H9 (cell line): ENCODE results near the gene MRPL53. TPM values are rescaled to one million over a fixed set of nuclear protein-coding genes. Genes with fewer than 3 reads are reported as not detected.

Experiments used
- DNase-seq: peaks from one replicate; pipeline ENCODE4 v3.0.0-alpha.2; 2017
- H2AFZ ChIP-seq: one replicate; pipeline ENCODE4 v1.6.1; 2013; ENCODE audit warnings: mild to moderate bottlenecking, low read length, control low read depth, moderate library complexity
- H2AK5ac ChIP-seq: 2 replicates; pipeline ENCODE4 v1.6.1; 2013; ENCODE audit warnings: low read length, control low read depth, mixed read lengths; ENCODE audit not compliant: insufficient read length
- H2BK120ac ChIP-seq: one replicate; pipeline ENCODE4 v1.6.1; 2013; ENCODE audit warnings: low read depth, mild to moderate bottlenecking, low read length, control low read depth, inconsistent platforms; ENCODE audit not compliant: poor library complexity, severe bottlenecking
- H2BK12ac ChIP-seq: 2 replicates; pipeline ENCODE4 v1.6.1; 2013; ENCODE audit warnings: low read length, control low read depth, mixed read lengths, low read depth; ENCODE audit not compliant: insufficient read length
- H2BK15ac ChIP-seq: 2 replicates; pipeline ENCODE4 v1.6.1; 2013; ENCODE audit warnings: low read depth, low read length, control low read depth
- H2BK20ac ChIP-seq: one replicate; pipeline ENCODE4 v1.6.1; 2013; ENCODE audit warnings: low read depth, mild to moderate bottlenecking, low read length, control low read depth, inconsistent platforms; ENCODE audit not compliant: poor library complexity, severe bottlenecking
- H2BK5ac ChIP-seq: 2 replicates; pipeline ENCODE4 v1.6.1; 2013; ENCODE audit warnings: low read length, control low read depth, mixed read lengths; ENCODE audit not compliant: insufficient read length
- H3K14ac ChIP-seq: 2 replicates; pipeline ENCODE4 v1.6.1; 2013; ENCODE audit warnings: low read length, control low read depth; ENCODE audit not compliant: insufficient read depth
- H3K18ac ChIP-seq: 2 replicates; pipeline ENCODE4 v1.6.1; 2013; ENCODE audit warnings: low read depth, mild to moderate bottlenecking, mixed read lengths, low read length, control low read depth; ENCODE audit not compliant: insufficient read length
- H3K23ac ChIP-seq: 2 replicates; pipeline ENCODE4 v1.6.1; 2013; ENCODE audit warnings: low read length, control low read depth, mixed read lengths, low read depth; ENCODE audit not compliant: insufficient read length
- H3K23me2 ChIP-seq: 2 replicates; pipeline ENCODE4 v1.6.1; 2013; ENCODE audit warnings: low read depth, mild to moderate bottlenecking, mixed read lengths, low read length, control low read depth; ENCODE audit not compliant: insufficient read length, poor library complexity, severe bottlenecking
- H3K27ac ChIP-seq: 2 replicates; pipeline ENCODE4 v1.5.1; 2013; ENCODE audit warnings: low read length, control low read depth, mixed read lengths, low read depth; ENCODE audit not compliant: insufficient read length
- H3K27me3 ChIP-seq: 2 replicates; pipeline ENCODE4 v1.6.1; 2013; ENCODE audit warnings: low read length, control low read depth, inconsistent platforms; ENCODE audit not compliant: insufficient read depth
- H3K4ac ChIP-seq: 2 replicates; pipeline ENCODE4 v1.6.1; 2013; ENCODE audit warnings: low read depth, mild to moderate bottlenecking, control low read depth, inconsistent platforms, low read length, moderate library complexity
- H3K4me1 ChIP-seq: 2 replicates; pipeline ENCODE4 v1.6.1; 2013; ENCODE audit warnings: low read length, control low read depth, inconsistent platforms; ENCODE audit not compliant: insufficient read depth
- H3K4me2 ChIP-seq: 2 replicates; pipeline ENCODE4 v1.6.1; 2013; ENCODE audit warnings: low read length, control low read depth, mixed read lengths; ENCODE audit not compliant: insufficient read length, insufficient read depth
- H3K56ac ChIP-seq: 2 replicates; pipeline ENCODE4 v1.6.1; 2013; ENCODE audit warnings: low read depth, mild to moderate bottlenecking, mixed read lengths, low read length, control low read depth; ENCODE audit not compliant: insufficient read length
- H3K79me1 ChIP-seq: 2 replicates; pipeline ENCODE4 v1.6.1; 2013; ENCODE audit warnings: low read depth, mild to moderate bottlenecking, moderate library complexity, low read length, control low read depth, inconsistent platforms; ENCODE audit not compliant: insufficient read depth, poor library complexity, severe bottlenecking
- H3K79me2 ChIP-seq: 2 replicates; pipeline ENCODE4 v1.6.1; 2013; ENCODE audit warnings: low read length, control low read depth, inconsistent platforms; ENCODE audit not compliant: insufficient read depth
- H3K9ac ChIP-seq: 2 replicates; pipeline ENCODE4 v1.6.1; 2013; ENCODE audit warnings: low read length, control low read depth, mixed read lengths; ENCODE audit not compliant: insufficient read length; ENCODE audit errors: extremely low read depth
- H3K9me3 ChIP-seq: one replicate; pipeline ENCODE4 v1.6.1; 2013; ENCODE audit warnings: low read depth, low read length, inconsistent platforms; ENCODE audit not compliant: control insufficient read depth
- H3T11ph ChIP-seq: one replicate; pipeline ENCODE4 v1.6.1; 2013; ENCODE audit warnings: mild to moderate bottlenecking, low read length, control low read depth, inconsistent platforms
- H4K20me1 ChIP-seq: one replicate; pipeline ENCODE4 v1.6.1; 2013; ENCODE audit not compliant: control insufficient read depth, insufficient read length, insufficient read depth
- H4K5ac ChIP-seq: 2 replicates; pipeline ENCODE4 v1.6.1; 2013; ENCODE audit warnings: low read depth, mild to moderate bottlenecking, mixed read lengths, low read length, control low read depth; ENCODE audit not compliant: insufficient read length
- H4K8ac ChIP-seq: replicated peaks from 2 replicates; pipeline ENCODE4 v1.6.1; 2013; ENCODE audit warnings: low read length, control low read depth, mixed read lengths, low read depth; ENCODE audit not compliant: insufficient read length
- H4K91ac ChIP-seq: 2 replicates; pipeline ENCODE4 v1.6.1; 2013; ENCODE audit warnings: low read depth, mild to moderate bottlenecking, moderate library complexity, mixed read lengths, low read length, control low read depth; ENCODE audit not compliant: insufficient read length
- H3K27ac Mint-ChIP-seq, 3 experiments: 2 replicates in 2 of 3; 3 replicates in 1 of 3; pipeline ENCODE4 v1.8.0; 2020 to 2021; ENCODE audit warnings: mixed read lengths in 3 of 3, mild to moderate bottlenecking in 1 of 3, moderate library complexity in 1 of 3
- H3K27me3 Mint-ChIP-seq: 2 replicates; pipeline ENCODE4 v1.8.0; 2021; ENCODE audit warnings: low read depth, mild to moderate bottlenecking, moderate library complexity, mixed read lengths
- H3K36me3 Mint-ChIP-seq, 3 experiments: 2 replicates in 2 of 3; 3 replicates in 1 of 3; pipeline ENCODE4 v1.8.0; 2020 to 2021; ENCODE audit warnings: low read depth in 3 of 3, mixed read lengths in 3 of 3; ENCODE audit not compliant: insufficient read depth in 1 of 3
- H3K4me1 Mint-ChIP-seq, 2 experiments: 2 replicates each; pipeline ENCODE4 v1.8.0; 2020; ENCODE audit warnings: mixed read lengths in 2 of 2
- H3K4me3 Mint-ChIP-seq, 2 experiments: 2 replicates in 1 of 2; 3 replicates in 1 of 2; pipeline ENCODE4 v1.8.0; 2020 to 2021; ENCODE audit warnings: mild to moderate bottlenecking in 2 of 2, mixed read lengths in 2 of 2, moderate library complexity in 1 of 2
- H3K9me3 Mint-ChIP-seq, 2 experiments: 2 replicates in 1 of 2; 3 replicates in 1 of 2; pipeline ENCODE4 v1.8.0; 2020; ENCODE audit warnings: mild to moderate bottlenecking in 2 of 2, mixed read lengths in 2 of 2, moderate library complexity in 1 of 2
- WGBS: extraction: QIAGEN DNeasy Blood & Tissue Kit; methylation state at CpG from one replicate; pipeline ENCODE4 v1.1.7; 2013; ENCODE audit warnings: missing lambda C conversion rate, low lambda C conversion rate, mixed read lengths; ENCODE audit not compliant: insufficient read length; ENCODE audit errors: extremely low coverage; 5-methylcytosine and 5-hydroxymethylcytosine counted together
- total RNA-seq: library from RNA; stranded (reverse); gene quantifications from 2 replicates; pipeline ENCODE4 v1.2.1, GENCODE V29; 2021
- TF ChIP-seq, protein P1 (sequence below): fragments of 200-600 bp; sonication (generic); conservative IDR thresholded peaks from 3 replicates; pipeline ENCODE4 v1.8.0; 2021; ENCODE audit warnings: antibody characterized with exemption, mild to moderate bottlenecking

MRPL53 gene
- total RNA-seq, 1 experiment from 2014 or later, result 59.5 TPM

GRCh38 chr2:74423231-74424095 lies 49.0 kb downstream of the MRPL53 start:
- H3K4me3 Mint-ChIP-seq, result peak overlapping the region; percentile 94 to 98; a peak in 3 of 5 replicates

More at GRCh38 chr2:74423231-74424095, 49.0 kb downstream of the MRPL53 start:
- H3K27ac ChIP-seq, result no peak overlapping the region
- no peaks in the 10 kb centered on the region for H3K79me2 ChIP-seq
- DNase-seq, result no peak
- H3K4ac ChIP-seq, result no peak overlapping the region
- H3K27me3 Mint-ChIP-seq, result peaks cover 25% of the 10 kb centered on the region
- H2BK5ac ChIP-seq, result no peak overlapping the region
- no peak overlapping the region for H3K14ac ChIP-seq
- no peaks in the 10 kb centered on the region for H3K27me3 ChIP-seq
- no peaks in the 10 kb centered on the region for H3K9me3 ChIP-seq
- no peak overlapping the region for H4K8ac ChIP-seq
- no peak overlapping the region for H3K18ac ChIP-seq
- no peak overlapping the region for H3T11ph ChIP-seq
- H4K5ac ChIP-seq, result no peak overlapping the region
- peaks cover 9% of the 10 kb centered on the region for H3K23me2 ChIP-seq
- WGBS, result no CpG with 5 or more reads among the region's 9 CpGs
- H3K56ac ChIP-seq, result no peak overlapping the region
- H4K91ac ChIP-seq, result no peak overlapping the region
- no peak overlapping the region for H3K23ac ChIP-seq
- H3K36me3 Mint-ChIP-seq, result peaks cover 17 to 46% (median 42%) of the 10 kb centered on the region in 3 experiments
- H2BK120ac ChIP-seq, result no peak overlapping the region
- no peaks in the 10 kb centered on the region for H3K79me1 ChIP-seq
- H2BK12ac ChIP-seq, result no peak overlapping the region
- no peak overlapping the region for H2AK5ac ChIP-seq
- H3K4me1 ChIP-seq, result no peaks in the 10 kb centered on the region
- no peaks in the 10 kb centered on the region; a peak in 1 of 5 replicates for H3K9me3 Mint-ChIP-seq
- no peak overlapping the region for H2BK15ac ChIP-seq
- no peak overlapping the region for H3K4me2 ChIP-seq
- no peak overlapping the region for H2BK20ac ChIP-seq
- no peaks in the 10 kb centered on the region for H4K20me1 ChIP-seq
- TF ChIP-seq, protein P1, sequence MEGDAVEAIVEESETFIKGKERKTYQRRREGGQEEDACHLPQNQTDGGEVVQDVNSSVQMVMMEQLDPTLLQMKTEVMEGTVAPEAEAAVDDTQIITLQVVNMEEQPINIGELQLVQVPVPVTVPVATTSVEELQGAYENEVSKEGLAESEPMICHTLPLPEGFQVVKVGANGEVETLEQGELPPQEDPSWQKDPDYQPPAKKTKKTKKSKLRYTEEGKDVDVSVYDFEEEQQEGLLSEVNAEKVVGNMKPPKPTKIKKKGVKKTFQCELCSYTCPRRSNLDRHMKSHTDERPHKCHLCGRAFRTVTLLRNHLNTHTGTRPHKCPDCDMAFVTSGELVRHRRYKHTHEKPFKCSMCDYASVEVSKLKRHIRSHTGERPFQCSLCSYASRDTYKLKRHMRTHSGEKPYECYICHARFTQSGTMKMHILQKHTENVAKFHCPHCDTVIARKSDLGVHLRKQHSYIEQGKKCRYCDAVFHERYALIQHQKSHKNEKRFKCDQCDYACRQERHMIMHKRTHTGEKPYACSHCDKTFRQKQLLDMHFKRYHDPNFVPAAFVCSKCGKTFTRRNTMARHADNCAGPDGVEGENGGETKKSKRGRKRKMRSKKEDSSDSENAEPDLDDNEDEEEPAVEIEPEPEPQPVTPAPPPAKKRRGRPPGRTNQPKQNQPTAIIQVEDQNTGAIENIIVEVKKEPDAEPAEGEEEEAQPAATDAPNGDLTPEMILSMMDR, result no peak
- no peak overlapping the region for H3K27ac Mint-ChIP-seq
- H3K4me1 Mint-ChIP-seq, result peaks cover 11 to 14% of the 10 kb centered on the region in 2 experiments
- H3K9ac ChIP-seq, result no peak overlapping the region
- no peak overlapping the region for H2AFZ ChIP-seq

Other genes starting within 250 kb of the MRPL53 start
- gene SLC4A5, start 129.3 kb downstream of the MRPL53 start, total RNA-seq, result 0.42 and 0.50 TPM in 2 replicates
- gene DCTN1, start 92.4 kb downstream of the MRPL53 start, total RNA-seq, result 136 and 141 TPM in 2 replicates
- gene C2orf81, start 51.1 kb downstream of the MRPL53 start, total RNA-seq, result 2.4 and 3.5 TPM in 2 replicates
- gene WDR54, start 51.0 kb downstream of the MRPL53 start, total RNA-seq, result 65.0 and 66.4 TPM in 2 replicates
- gene RTKN, start 30.7 kb downstream of the MRPL53 start, total RNA-seq, result 87.1 and 90.9 TPM in 2 replicates
- gene INO80B, start 17.6 kb downstream of the MRPL53 start, total RNA-seq, result 17.6 and 22.6 TPM in 2 replicates
- gene WBP1, start 14.2 kb downstream of the MRPL53 start, total RNA-seq, result 80.7 and 82.1 TPM in 2 replicates
- gene MOGS, start 7.3 kb downstream of the MRPL53 start, total RNA-seq, result 55.5 and 58.0 TPM in 2 replicates
- 21.5 and 21.6 TPM in 2 replicates for gene CCDC142, start 10.3 kb upstream of the MRPL53 start, total RNA-seq
- gene TTC31, start 10.4 kb upstream of the MRPL53 start, total RNA-seq, result 33.3 and 35.2 TPM in 2 replicates
- 1.1 TPM in 2 replicates for gene LBX2, start 26.9 kb upstream of the MRPL53 start, total RNA-seq
- 23.8 and 28.1 TPM in 2 replicates for gene PCGF1, start 35.0 kb upstream of the MRPL53 start, total RNA-seq
- gene TLX2, start 41.8 kb upstream of the MRPL53 start, total RNA-seq, result 0.20 and 0.26 TPM in 2 replicates
- 0.98 and 1.6 TPM in 2 replicates for gene DQX1, start 53.6 kb upstream of the MRPL53 start, total RNA-seq
- gene AUP1, start 57.0 kb upstream of the MRPL53 start, total RNA-seq, result 91.5 and 93.6 TPM in 2 replicates
- 24.1 and 24.9 TPM in 2 replicates for gene HTRA2, start 57.3 kb upstream of the MRPL53 start, total RNA-seq
- gene LOXL3, start 81.3 kb upstream of the MRPL53 start, total RNA-seq, result 29.0 and 29.8 TPM in 2 replicates
- 15.2 and 16.0 TPM in 2 replicates for gene DOK1, start 82.0 kb upstream of the MRPL53 start, total RNA-seq
- 5.5 and 7.6 TPM in 2 replicates for gene M1AP, start 175.7 kb upstream of the MRPL53 start, total RNA-seq
- 6.4 and 6.6 TPM in 2 replicates for gene SEMA4F, start 181.6 kb upstream of the MRPL53 start, total RNA-seq